Neural crest cell (in vitro differentiated cells): Measurements from ENCODE around the gene CEP68. TPM values are rescaled to one million over a fixed set of nuclear protein-coding genes. Genes with fewer than 3 reads are reported as not detected.
A peak's percentile ranks its signal among the peaks of the same experiment; 100 is the strongest.

Experiments used
- DNase-seq: peaks from one replicate; pipeline ENCODE4 v3.0.0; 2021; ENCODE audit warnings: low read depth, mixed read lengths, low spot score
- H3K27ac Mint-ChIP-seq: one replicate; pipeline ENCODE4 v1.8.0; 2021; ENCODE audit warnings: mild to moderate bottlenecking, mixed read lengths; ENCODE audit not compliant: unreplicated experiment
- H3K27me3 Mint-ChIP-seq: 2 replicates; pipeline ENCODE4 v1.8.0; 2021; ENCODE audit warnings: low read depth, mild to moderate bottlenecking, mixed read lengths
- H3K36me3 Mint-ChIP-seq: 2 replicates; pipeline ENCODE4 v1.8.0; 2021; ENCODE audit warnings: low read depth, mild to moderate bottlenecking, mixed read lengths
- H3K4me1 Mint-ChIP-seq: 2 replicates; pipeline ENCODE4 v1.8.0; 2021; ENCODE audit warnings: mixed read lengths
- H3K4me3 Mint-ChIP-seq: one replicate; pipeline ENCODE4 v1.8.0; 2021; ENCODE audit warnings: mild to moderate bottlenecking, mixed read lengths
- H3K9me3 Mint-ChIP-seq: 2 replicates; pipeline ENCODE4 v1.8.0; 2021; ENCODE audit warnings: mixed read lengths
- total RNA-seq: library from RNA; stranded (reverse); gene quantifications from 2 replicates; pipeline ENCODE4 v1.2.1, GENCODE V29; 2021
- TF ChIP-seq, protein P1 (sequence below): fragments of 200-600 bp; sonication (generic); conservative IDR thresholded peaks from 2 replicates; pipeline ENCODE4 v1.5.0; 2021; ENCODE audit warnings: antibody characterized with exemption, mild to moderate bottlenecking

CEP68 gene
- total RNA-seq, 1 donor from 2014 or later = 25.0 TPM

- Mint-ChIP-seq H3K4me3 (no peak overlapping the region), H3K27ac (no peak overlapping the region), H3K9me3 (no peaks in the 10 kb centered on the region), H3K36me3 (peaks cover 5% of the 10 kb centered on the region), H3K27me3 (no peaks in the 10 kb centered on the region), H3K4me1 (peaks cover 19% of the 10 kb centered on the region)
- DNase-seq = no peak
- TF ChIP-seq, protein P1, sequence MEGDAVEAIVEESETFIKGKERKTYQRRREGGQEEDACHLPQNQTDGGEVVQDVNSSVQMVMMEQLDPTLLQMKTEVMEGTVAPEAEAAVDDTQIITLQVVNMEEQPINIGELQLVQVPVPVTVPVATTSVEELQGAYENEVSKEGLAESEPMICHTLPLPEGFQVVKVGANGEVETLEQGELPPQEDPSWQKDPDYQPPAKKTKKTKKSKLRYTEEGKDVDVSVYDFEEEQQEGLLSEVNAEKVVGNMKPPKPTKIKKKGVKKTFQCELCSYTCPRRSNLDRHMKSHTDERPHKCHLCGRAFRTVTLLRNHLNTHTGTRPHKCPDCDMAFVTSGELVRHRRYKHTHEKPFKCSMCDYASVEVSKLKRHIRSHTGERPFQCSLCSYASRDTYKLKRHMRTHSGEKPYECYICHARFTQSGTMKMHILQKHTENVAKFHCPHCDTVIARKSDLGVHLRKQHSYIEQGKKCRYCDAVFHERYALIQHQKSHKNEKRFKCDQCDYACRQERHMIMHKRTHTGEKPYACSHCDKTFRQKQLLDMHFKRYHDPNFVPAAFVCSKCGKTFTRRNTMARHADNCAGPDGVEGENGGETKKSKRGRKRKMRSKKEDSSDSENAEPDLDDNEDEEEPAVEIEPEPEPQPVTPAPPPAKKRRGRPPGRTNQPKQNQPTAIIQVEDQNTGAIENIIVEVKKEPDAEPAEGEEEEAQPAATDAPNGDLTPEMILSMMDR = no peak
These were observed 57.0 kb downstream of the CEP68 start for GRCh38 chr2:65113229-65113628.

- H3K27me3 Mint-ChIP-seq = no peaks in the 10 kb centered on the region
- H3K9me3 Mint-ChIP-seq = no peaks in the 10 kb centered on the region
- no peak overlapping the region for H3K4me3 Mint-ChIP-seq
- H3K27ac Mint-ChIP-seq = no peak overlapping the region
- H3K4me1 Mint-ChIP-seq = peaks cover 19% of the 10 kb centered on the region
- H3K36me3 Mint-ChIP-seq = peaks cover 5% of the 10 kb centered on the region
- no peak for DNase-seq
- TF ChIP-seq, protein P1 = no peak
These were observed 57.6 kb downstream of the CEP68 start for GRCh38 chr2:65113816-65114215.

DNA sequence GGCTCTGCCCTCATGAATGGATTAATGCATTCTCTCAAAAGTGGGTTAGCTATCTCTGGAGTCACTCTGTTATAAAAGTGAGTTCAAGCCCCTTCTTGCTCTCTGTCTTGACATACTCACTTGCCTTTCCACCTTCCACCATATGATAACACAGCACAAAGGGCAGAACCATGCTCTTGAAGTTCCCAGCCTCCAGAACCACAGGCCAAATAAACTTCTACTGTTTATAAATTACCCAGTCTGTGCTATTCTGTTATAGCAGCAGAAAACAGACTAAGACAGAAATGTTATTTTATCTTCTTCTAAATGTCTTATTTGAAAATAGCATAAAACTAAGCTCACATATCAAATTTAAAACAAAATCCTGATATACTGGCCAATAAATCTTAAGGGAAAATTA, 58.7 kb downstream of the CEP68 start:
- Mint-ChIP-seq H3K27ac (no peak overlapping the region), H3K27me3 (no peaks in the 10 kb centered on the region), H3K4me3 (no peak overlapping the region), H3K36me3 (peaks cover 5% of the 10 kb centered on the region), H3K4me1 (peaks cover 19% of the 10 kb centered on the region), H3K9me3 (no peaks in the 10 kb centered on the region)
- TF ChIP-seq, protein P1 = no peak
- DNase-seq = no peak

DNA sequence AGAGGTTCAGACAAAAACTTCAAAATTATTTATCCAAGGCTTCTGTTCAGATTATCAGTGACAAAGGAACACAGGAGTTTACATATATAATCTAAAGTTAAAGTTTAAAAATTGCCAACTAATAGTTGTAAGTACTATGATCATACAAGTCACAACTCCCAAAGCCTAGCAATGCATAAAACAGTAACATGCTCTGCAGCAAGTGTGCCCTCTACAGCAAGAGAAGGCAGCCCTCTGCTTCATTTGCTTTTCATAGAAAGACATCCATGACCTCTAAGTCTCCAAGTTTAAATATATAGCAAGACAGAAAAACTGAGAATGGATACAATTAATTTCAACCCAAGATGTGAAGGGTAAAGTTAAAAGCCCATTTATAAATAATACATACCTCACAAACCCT, 60.4 kb downstream of the CEP68 start:
- Mint-ChIP-seq H3K36me3 (peaks cover 5% of the 10 kb centered on the region), H3K9me3 (no peaks in the 10 kb centered on the region), H3K27ac (no peak overlapping the region), H3K4me3 (no peak overlapping the region), H3K27me3 (no peaks in the 10 kb centered on the region), H3K4me1 (peaks cover 23% of the 10 kb centered on the region)
- no peak for DNase-seq
- TF ChIP-seq, protein P1 = no peak

GRCh38 chr2:65120990-65121693, 64.9 kb downstream of the CEP68 start:
- Mint-ChIP-seq H3K27me3 (no peaks in the 10 kb centered on the region), H3K36me3 (no peaks in the 10 kb centered on the region), H3K27ac (peak overlapping the region; percentile 28), H3K4me1 (peaks cover 23% of the 10 kb centered on the region), H3K9me3 (no peaks in the 10 kb centered on the region), H3K4me3 (peak overlapping the region; percentile 10)
- TF ChIP-seq, protein P1 = no peak
- no peak for DNase-seq
